GM18520 (cell line): ENCODE data around the gene MED4.

ENCODE experiments used
- ATAC-seq: cut with Tn5 transposase; IDR thresholded peaks from one replicate; pipeline ENCODE4 v1.9.1; 2021; ENCODE audit not compliant: unreplicated experiment

MED4 gene

GRCh38 chr13:48038761-48039160 lies 56.1 kb downstream of the MED4 start:
- no peak for ATAC-seq

- peak; percentile 87 for ATAC-seq
These were observed 57.3 kb downstream of the MED4 start, which contains the start of gene NUDT15 for GRCh38 chr13:48037346-48038173. NUDT15 (plus strand) TSS chr13:48037726; CDS start chr13:48037747, 21 bp downstream.

- ATAC-seq = no peak
These were observed 65.0 kb downstream of the MED4 start for GRCh38 chr13:48029859-48030258.

- no peak for ATAC-seq
These were observed 66.8 kb downstream of the MED4 start for GRCh38 chr13:48028066-48028465.
